ENCODE measurements around the gene M1AP.
"Not testable (repeated sequence)": the region's sequence is repeated elsewhere in the genome, so short reads cannot be mapped to it uniquely, and the experiment has no call there.

M1AP gene

GRCh38 chr2:74653589-74653984 lies 5.5 kb upstream of the M1AP start:
- DNase-seq (ENCODE audit: low read depth): no peak

GRCh38 chr2:74646834-74647482 lies 1.2 kb downstream of the M1AP start:
- DNase-seq (ENCODE audit: low read depth): no peak

GRCh38 chr2:74646201-74646600 lies 1.9 kb downstream of the M1AP start:
- DNase-seq (ENCODE audit: low read depth): no peak

GRCh38 chr2:74645344-74645743 lies 2.8 kb downstream of the M1AP start:
- DNase-seq (ENCODE audit: low read depth): no peak

GRCh38 chr2:74639550-74639949 lies 8.6 kb downstream of the M1AP start:
- DNase-seq (ENCODE audit: low read depth): no peak

- DNase-seq (ENCODE audit: low read depth): no peak
These were observed 15.2 kb downstream of the M1AP start for GRCh38 chr2:74632939-74633312.

- DNase-seq (ENCODE audit: low read depth): no peak
These were observed 15.8 kb downstream of the M1AP start for GRCh38 chr2:74632209-74632938.

- DNase-seq (ENCODE audit: low read depth): not testable (repeated sequence)
These were observed 17.7 kb downstream of the M1AP start for GRCh38 chr2:74630454-74630853.

- no peak for DNase-seq (ENCODE audit: low read depth)
These were observed 19.5 kb downstream of the M1AP start for GRCh38 chr2:74628538-74629105.

GRCh38 chr2:74625658-74626425 lies 22.3 kb downstream of the M1AP start:
- no peak for DNase-seq (ENCODE audit: low read depth)

GRCh38 chr2:74620671-74621070 lies 27.5 kb downstream of the M1AP start:
- DNase-seq (ENCODE audit: low read depth): no peak

GRCh38 chr2:74619651-74620297 lies 28.4 kb downstream of the M1AP start:
- DNase-seq (ENCODE audit: low read depth): no peak

GRCh38 chr2:74618410-74619083 lies 29.6 kb downstream of the M1AP start:
- no peak for DNase-seq (ENCODE audit: low read depth)

- no peak for DNase-seq (ENCODE audit: low read depth)
These were observed 31.0 kb downstream of the M1AP start for GRCh38 chr2:74617122-74617521.

GRCh38 chr2:74606927-74607326 lies 41.2 kb downstream of the M1AP start:
- DNase-seq (ENCODE audit: low read depth): no peak

- no peak for DNase-seq (ENCODE audit: low read depth)
These were observed 44.7 kb downstream of the M1AP start for GRCh38 chr2:74603282-74604000.

- DNase-seq (ENCODE audit: low read depth): no peak
These were observed 45.4 kb downstream of the M1AP start for GRCh38 chr2:74602586-74603281.

- DNase-seq (ENCODE audit: low read depth): no peak
These were observed 48.5 kb downstream of the M1AP start for GRCh38 chr2:74599676-74600075.

- DNase-seq (ENCODE audit: low read depth): no peak
These were observed 50.7 kb downstream of the M1AP start for GRCh38 chr2:74597410-74597809.

GRCh38 chr2:74596584-74596983 lies 51.5 kb downstream of the M1AP start:
- no peak for DNase-seq (ENCODE audit: low read depth)
